Mesendoderm (in vitro differentiated cells): ENCODE measurements around the gene TSSK2.

ENCODE experiments used
- DNase-seq: peaks from one replicate; pipeline ENCODE4 v3.0.0; 2013
- H2AK5ac ChIP-seq: 2 replicates; pipeline ENCODE4 v1.6.1; 2013; ENCODE audit warnings: low read length, inconsistent platforms
- H2BK120ac ChIP-seq: 2 replicates; pipeline ENCODE4 v1.6.1; 2013; ENCODE audit warnings: low read depth, mild to moderate bottlenecking, low read length, moderate library complexity, mixed read lengths
- H2BK15ac ChIP-seq: replicated peaks from 2 replicates; pipeline ENCODE4 v1.6.1; 2013; ENCODE audit warnings: low read depth, mild to moderate bottlenecking, moderate library complexity
- H2BK5ac ChIP-seq: 2 replicates; pipeline ENCODE4 v1.6.1; 2013; ENCODE audit warnings: low read length, inconsistent platforms
- H3K18ac ChIP-seq: 2 replicates; pipeline ENCODE4 v1.6.1; 2013; ENCODE audit warnings: mild to moderate bottlenecking, low read length, mixed read lengths
- H3K23ac ChIP-seq: one replicate; pipeline ENCODE4 v1.6.1; 2013; ENCODE audit warnings: low read length
- H3K27ac ChIP-seq: 2 replicates; pipeline ENCODE4 v1.5.1; 2013; ENCODE audit warnings: low read depth, mild to moderate bottlenecking, inconsistent platforms, low read length, moderate library complexity
- H3K27me3 ChIP-seq: 2 replicates; pipeline ENCODE4 v1.6.1; 2013; ENCODE audit warnings: low read length, control low read depth, mild to moderate bottlenecking, inconsistent platforms; ENCODE audit not compliant: insufficient read depth, poor library complexity
- H3K36me3 ChIP-seq: 2 replicates; pipeline ENCODE4 v1.6.1; 2013; ENCODE audit warnings: low read length, inconsistent platforms; ENCODE audit not compliant: control insufficient read depth, insufficient read depth
- H3K4ac ChIP-seq: one replicate; pipeline ENCODE4 v1.6.1; 2013; ENCODE audit warnings: low read depth, mild to moderate bottlenecking, low read length, moderate library complexity
- H3K4me1 ChIP-seq: 2 replicates; pipeline ENCODE4 v1.6.1; 2013; ENCODE audit warnings: low read depth, low read length, inconsistent platforms; ENCODE audit not compliant: control insufficient read depth
- H3K4me2 ChIP-seq: 2 replicates; pipeline ENCODE4 v1.6.1; 2013; ENCODE audit warnings: low read length
- H3K4me3 ChIP-seq: 2 replicates; pipeline ENCODE4 v1.5.1; 2013; ENCODE audit warnings: mild to moderate bottlenecking, low read length
- H3K56ac ChIP-seq: one replicate; pipeline ENCODE4 v1.6.1; 2013; ENCODE audit warnings: low read length
- H3K79me1 ChIP-seq: 2 replicates; pipeline ENCODE4 v1.6.1; 2013; ENCODE audit warnings: low read length, inconsistent platforms
- H3K79me2 ChIP-seq: 2 replicates; pipeline ENCODE4 v1.6.1; 2013; ENCODE audit warnings: mild to moderate bottlenecking, low read length; ENCODE audit not compliant: control insufficient read depth, insufficient read depth
- H3K9ac ChIP-seq: 2 replicates; pipeline ENCODE4 v1.6.1; 2013; ENCODE audit warnings: low read length, inconsistent platforms
- H4K5ac ChIP-seq: one replicate; pipeline ENCODE4 v1.6.1; 2013; ENCODE audit warnings: low read length
- H4K8ac ChIP-seq: one replicate; pipeline ENCODE4 v1.6.1; 2013; ENCODE audit warnings: low read depth, mild to moderate bottlenecking, control low read depth, low read length, moderate library complexity
- WGBS: extraction: QIAGEN DNeasy Blood & Tissue Kit; methylation state at CpG from one replicate; pipeline ENCODE4 v1.1.7; 2013; ENCODE audit warnings: low lambda C conversion rate, missing lambda C conversion rate; ENCODE audit not compliant: insufficient coverage; ENCODE audit errors: extremely low coverage; 5-methylcytosine and 5-hydroxymethylcytosine counted together

The TSSK2 gene

GRCh38 chr22:19137384-19138216 lies 6.5 kb downstream of the TSSK2 start:
- no peak for DNase-seq
- Histone ChIP-seq H3K27me3 (no peaks in the 10 kb centered on the region), H2BK5ac (no peak overlapping the region), H3K56ac (no peak overlapping the region), H3K36me3 (peaks cover 5% of the 10 kb centered on the region), H3K23ac (no peak overlapping the region), H3K4me1 (no peaks in the 10 kb centered on the region), H2AK5ac (no peak overlapping the region), H3K79me2 (no peaks in the 10 kb centered on the region), H3K9ac (no peak overlapping the region), H2BK120ac (no peak overlapping the region), H3K18ac (no peak overlapping the region), H2BK15ac (no peak overlapping the region), H3K79me1 (no peaks in the 10 kb centered on the region), H4K5ac (no peak overlapping the region), H3K27ac (no peak overlapping the region), H3K4me2 (no peak overlapping the region), H3K4me3 (no peak overlapping the region), H3K4ac (no peak overlapping the region), H4K8ac (no peak overlapping the region)
- no CpG with 5 or more reads among the region's 11 CpGs for WGBS

- Histone ChIP-seq H3K79me2 (peaks cover 2% of the 10 kb centered on the region), H3K4me1 (no peaks in the 10 kb centered on the region), H2BK120ac (no peak overlapping the region), H3K27me3 (no peaks in the 10 kb centered on the region), H3K56ac (no peak overlapping the region), H2AK5ac (no peak overlapping the region), H3K4me3 (no peak overlapping the region), H3K36me3 (peaks cover 5% of the 10 kb centered on the region), H3K23ac (no peak overlapping the region), H3K18ac (no peak overlapping the region), H2BK5ac (no peak overlapping the region), H3K4me2 (no peak overlapping the region), H3K4ac (no peak overlapping the region), H3K79me1 (peaks cover 3% of the 10 kb centered on the region), H4K8ac (no peak overlapping the region), H2BK15ac (no peak overlapping the region), H3K27ac (no peak overlapping the region), H4K5ac (no peak overlapping the region), H3K9ac (no peak overlapping the region)
- no CpG with 5 or more reads among the region's 15 CpGs for WGBS
- DNase-seq, result no peak
These were observed 7.3 kb downstream of the TSSK2 start for GRCh38 chr22:19138217-19139000.

- WGBS, result no CpG with 5 or more reads among the region's 9 CpGs
- Histone ChIP-seq H2BK5ac (no peak overlapping the region), H3K56ac (no peak overlapping the region), H3K36me3 (peaks cover 4% of the 10 kb centered on the region), H4K5ac (no peak overlapping the region), H3K18ac (no peak overlapping the region), H3K9ac (no peak overlapping the region), H3K4me2 (no peak overlapping the region), H3K23ac (no peak overlapping the region), H3K4me3 (no peak overlapping the region), H4K8ac (no peak overlapping the region), H3K79me1 (peaks cover 6% of the 10 kb centered on the region), H3K4ac (no peak overlapping the region), H2BK15ac (no peak overlapping the region), H3K27ac (no peak overlapping the region), H3K4me1 (no peaks in the 10 kb centered on the region), H3K27me3 (no peaks in the 10 kb centered on the region), H3K79me2 (peaks cover 6% of the 10 kb centered on the region), H2AK5ac (no peak overlapping the region), H2BK120ac (no peak overlapping the region)
- no peak for DNase-seq
These were observed 7.9 kb downstream of the TSSK2 start for GRCh38 chr22:19139001-19139356.

GRCh38 chr22:19139974-19140373 lies 8.9 kb downstream of the TSSK2 start:
- DNase-seq, result no peak
- Histone ChIP-seq H2AK5ac (no peak overlapping the region), H2BK15ac (no peak overlapping the region), H3K79me1 (peaks cover 9% of the 10 kb centered on the region), H3K56ac (no peak overlapping the region), H3K23ac (no peak overlapping the region), H3K27ac (no peak overlapping the region), H4K8ac (no peak overlapping the region), H3K18ac (no peak overlapping the region), H3K4me1 (no peaks in the 10 kb centered on the region), H3K9ac (no peak overlapping the region), H3K4me3 (no peak overlapping the region), H3K27me3 (no peaks in the 10 kb centered on the region), H3K79me2 (peaks cover 10% of the 10 kb centered on the region), H2BK120ac (no peak overlapping the region), H3K4me2 (no peak overlapping the region), H3K36me3 (peaks cover 4% of the 10 kb centered on the region), H3K4ac (no peak overlapping the region), H2BK5ac (no peak overlapping the region), H4K5ac (no peak overlapping the region)
- no CpG with 5 or more reads among the region's 5 CpGs for WGBS

GRCh38 chr22:19142394-19142793 lies 11.3 kb downstream of the TSSK2 start:
- H2BK5ac ChIP-seq, result no peak overlapping the region
- H3K4me1 ChIP-seq, result no peaks in the 10 kb centered on the region
- H3K79me1 ChIP-seq, result peaks cover 9% of the 10 kb centered on the region
- no peak overlapping the region for H2BK15ac ChIP-seq
- H2AK5ac ChIP-seq, result no peak overlapping the region
- peaks cover 1% of the 10 kb centered on the region for H3K27me3 ChIP-seq
- no peak overlapping the region for H3K9ac ChIP-seq
- peaks cover 10% of the 10 kb centered on the region for H3K79me2 ChIP-seq
- no peak overlapping the region for H3K4me3 ChIP-seq
- no peak overlapping the region for H3K4me2 ChIP-seq
- no peak overlapping the region for H3K23ac ChIP-seq
- no peak overlapping the region for H4K8ac ChIP-seq
- no peak overlapping the region for H3K27ac ChIP-seq
- H3K56ac ChIP-seq, result no peak overlapping the region
- no peak overlapping the region for H3K4ac ChIP-seq
- H4K5ac ChIP-seq, result no peak overlapping the region
- H3K18ac ChIP-seq, result no peak overlapping the region
- WGBS, result no CpG with 5 or more reads among the region's 9 CpGs
- H3K36me3 ChIP-seq, result peaks cover 4% of the 10 kb centered on the region
- H2BK120ac ChIP-seq, result no peak overlapping the region
- DNase-seq, result no peak
